ENCODE results near the gene SLC12A3. TPM values are rescaled to one million over a fixed set of nuclear protein-coding genes. Genes with fewer than 3 reads are reported as not detected.

SLC12A3 gene
- total and polyA plus RNA-seq, 2 of the 4 experiments (the other 2 are of a cell fraction) = not detected

DNA sequence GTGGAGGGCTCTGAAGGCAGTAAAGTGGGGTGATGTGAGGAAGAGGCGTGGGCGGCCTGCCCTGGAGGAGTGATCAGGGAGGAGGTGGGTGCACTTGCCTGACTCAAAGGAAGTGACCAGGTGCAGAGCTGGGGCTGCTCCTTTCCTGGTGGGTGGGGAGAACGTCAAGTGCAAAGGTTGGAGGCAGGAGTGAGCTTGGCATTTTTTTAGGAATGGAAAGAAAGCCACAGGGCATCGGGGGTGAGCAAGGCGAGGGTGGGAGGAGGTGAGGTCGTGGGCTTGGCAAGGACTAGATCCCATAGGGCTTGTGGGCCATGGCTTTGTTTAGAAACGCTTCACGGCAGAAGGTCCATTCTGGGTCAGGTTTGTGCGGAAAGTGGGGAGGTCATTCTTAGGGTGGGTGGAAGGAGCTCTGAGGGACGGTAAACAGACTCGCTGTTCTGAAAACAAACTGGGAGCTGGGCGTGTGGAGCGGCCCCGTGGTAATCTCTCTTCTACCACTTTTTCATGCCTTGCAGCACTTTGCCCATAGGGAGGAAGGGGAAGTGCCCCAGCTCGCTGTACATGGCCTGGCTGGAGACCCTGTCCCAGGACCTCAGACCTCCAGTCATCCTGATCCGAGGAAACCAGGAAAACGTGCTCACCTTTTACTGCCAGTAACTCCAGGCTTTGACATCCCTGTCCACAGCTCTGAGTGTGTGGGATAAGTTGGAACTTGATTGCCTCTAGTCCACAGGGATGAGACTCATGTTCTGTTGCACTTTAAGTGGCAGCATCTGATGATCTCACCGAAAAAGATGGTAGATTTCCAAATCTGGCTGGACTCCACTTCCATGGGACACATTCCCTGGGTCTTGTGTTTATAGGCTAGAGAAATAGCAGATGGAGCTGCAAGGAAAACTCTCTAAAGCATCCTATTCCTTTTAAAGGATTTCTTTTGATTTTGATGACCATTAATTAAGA is 48.0 kb downstream of the SLC12A3 start:
- Histone ChIP-seq H2BK5ac (ENCODE audit: low read depth, low read length, poor library complexity, severe bottlenecking) (peak overlapping the region; percentile 80), H3K79me1 (ENCODE audit: low read depth in 1 of 2, low read length in 2 of 2) (0 out of 4 replicates have a peak, but pooled peaks cover 0 to 3% of the 10 kb centered on the region in 2 experiments), H3K23ac (ENCODE audit: low read depth, low read length) (peak overlapping the region; percentile 54; the same call in 1 of the 2 replicates), H3K36me3 (ENCODE audit: control insufficient read depth, insufficient read depth, low read length) (no peaks in the 10 kb centered on the region), H2AFZ (replicated peaks; ENCODE audit: low read length, poor library complexity) (peak overlapping the region; percentile 80), H3K4me2 (ENCODE audit: low read depth, low read length) (no peak overlapping the region), H2AK5ac (ENCODE audit: low read depth, low read length) (peak overlapping the region; percentile 84; the same call in 1 of the 2 replicates), H4K91ac (ENCODE audit: insufficient read depth, low read depth, low read length) (peak overlapping the region; percentile 78), H3K56ac (ENCODE audit: extremely low read depth, insufficient read depth, low read length) (no peak overlapping the region), H3K14ac (replicated peaks; ENCODE audit: low read depth, low read length) (peak overlapping the region; percentile 77), H3K27me3 (ENCODE audit: control insufficient read depth, insufficient read depth, low read length) (peaks cover 2% of the 10 kb centered on the region; the same call in 1 of the 2 replicates), H3K4me1 (ENCODE audit: control insufficient read depth, insufficient read depth, low read length) (peaks cover 25% of the 10 kb centered on the region), H2BK20ac (ENCODE audit: low read depth, low read length) (peak overlapping the region; percentile 92), H2BK120ac (ENCODE audit: low read depth, low read length) (peak overlapping the region; percentile 84), H4K8ac (ENCODE audit: low read depth in 2 of 2, low read length in 2 of 2) (peak overlapping the region; percentile 22 to 84; a peak in 3 of 4 replicates), H3K18ac (ENCODE audit: low read depth, low read length) (peak overlapping the region; percentile 50), H2AK9ac (replicated peaks; ENCODE audit: low read depth, low read length, poor library complexity) (peak overlapping the region; percentile 94), H3K9me3 (ENCODE audit: control insufficient read depth, insufficient read depth, low read length) (no peaks in the 10 kb centered on the region), H3K9me1 (ENCODE audit: insufficient read depth, low read length) (peaks cover 23% of the 10 kb centered on the region), H3K4me3 (ENCODE audit: insufficient read depth, low read depth, low read length) (no peak overlapping the region), H2BK15ac (ENCODE audit: low read depth, low read length) (peak overlapping the region; percentile 64; the same call in 2 of the 3 replicates), H4K5ac (ENCODE audit: low read depth, low read length) (peak overlapping the region; percentile 66), H4K20me1 (ENCODE audit: insufficient read depth, low read length) (no peaks in the 10 kb centered on the region), H3K27ac (ENCODE audit: insufficient read depth, low read length) (peak overlapping the region; percentile 75; the same call in 1 of the 2 replicates), H3K9ac (ENCODE audit: low read depth, low read length) (no peak overlapping the region), H3K4ac (ENCODE audit: low read depth, low read length) (peak overlapping the region; percentile 88)
- ChIA-PET POLR2A (ENCODE audit: unreplicated experiment) (no interaction called here), CTCF (no interaction called here)
- TF ChIP-seq MAZ (IDR thresholded peaks at IDR 0.05; ENCODE audit: borderline replicate concordance, low read depth, low read length) = peak; percentile 21; the same call in 1 of the 2 replicates
- TF ChIP-seq RAD21 (IDR thresholded peaks at IDR 0.05; ENCODE audit: low read length) = no peak
- TF ChIP-seq CEBPB (IDR thresholded peaks at IDR 0.05; ENCODE audit: low read depth, low read length) = peak; percentile 46; the same call in 1 of the 2 replicates
- WGBS, 2 experiments (ENCODE audit: extremely low coverage in 2 of 2, insufficient read length in 1 of 2) = 90% methylated on average over 6 of the region's 18 CpGs; no CpG with 5 or more reads in 1 of the 2 experiments
- intact Hi-C loops (cut with micrococcal nuclease) = no loop called here
- ATAC-seq (ENCODE audit: low read depth) (peak; percentile 66), DNase-seq (peak; percentile 83)
- BruUV-seq (replicated peaks) = no TSS peak
- in situ Hi-C loops (cut with MboI; ENCODE audit: low sequenced_read_pairs) = no loop called here
- dilution Hi-C loops (cut with HindIII; ENCODE audit: low sequenced_read_pairs, unreplicated experiment) = no loop called here
